HG03520 (cell line): ENCODE results near the gene SIPA1L3.

Experiments
- ATAC-seq: cut with Tn5 transposase; IDR thresholded peaks from one replicate; pipeline ENCODE4 v1.9.1; 2021; ENCODE audit warnings: mild to moderate bottlenecking, moderate library complexity; ENCODE audit not compliant: unreplicated experiment

The SIPA1L3 gene

DNA sequence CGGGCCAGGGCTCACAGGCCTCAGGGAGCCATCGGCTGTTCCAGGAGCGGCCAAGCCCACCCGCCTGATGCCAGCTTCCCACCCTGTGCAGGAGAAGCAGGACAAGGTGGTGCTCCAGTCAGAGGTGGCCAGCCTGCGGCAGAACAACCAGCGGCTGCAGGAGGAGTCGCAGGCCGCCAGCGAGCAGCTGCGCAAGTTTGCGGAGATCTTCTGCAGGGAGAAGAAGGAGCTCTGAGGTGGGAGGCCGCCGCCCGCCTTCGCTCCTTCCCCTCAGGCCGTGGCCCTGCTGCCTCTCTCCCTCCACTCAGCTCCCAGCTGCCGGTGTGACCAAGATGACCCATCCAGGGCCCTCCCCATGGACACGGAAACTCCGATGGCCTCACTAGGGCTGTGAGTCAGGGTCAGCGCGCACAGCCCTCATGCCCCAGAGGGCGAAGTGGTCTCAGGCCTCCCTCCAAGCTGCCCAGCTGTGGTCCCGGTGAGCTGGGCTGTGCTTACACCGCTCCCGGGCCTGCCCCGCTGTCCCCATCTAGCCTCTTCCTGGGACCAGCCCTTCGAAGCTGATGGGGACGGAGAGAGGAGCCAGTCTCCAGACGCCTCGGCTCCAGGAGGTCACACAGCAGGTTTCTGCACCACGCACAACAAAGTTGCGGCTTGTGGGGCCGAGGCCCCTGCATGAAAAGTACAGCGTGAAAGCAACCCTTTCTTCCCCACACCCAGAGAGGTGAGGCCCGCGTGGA is 299.2 kb downstream of the SIPA1L3 start:
- ATAC-seq = no peak

GRCh38 chr19:38206928-38207327 is 299.9 kb downstream of the SIPA1L3 start:
- no peak for ATAC-seq

GRCh38 chr19:38207543-38207942 is 300.5 kb downstream of the SIPA1L3 start:
- ATAC-seq = no peak

DNA sequence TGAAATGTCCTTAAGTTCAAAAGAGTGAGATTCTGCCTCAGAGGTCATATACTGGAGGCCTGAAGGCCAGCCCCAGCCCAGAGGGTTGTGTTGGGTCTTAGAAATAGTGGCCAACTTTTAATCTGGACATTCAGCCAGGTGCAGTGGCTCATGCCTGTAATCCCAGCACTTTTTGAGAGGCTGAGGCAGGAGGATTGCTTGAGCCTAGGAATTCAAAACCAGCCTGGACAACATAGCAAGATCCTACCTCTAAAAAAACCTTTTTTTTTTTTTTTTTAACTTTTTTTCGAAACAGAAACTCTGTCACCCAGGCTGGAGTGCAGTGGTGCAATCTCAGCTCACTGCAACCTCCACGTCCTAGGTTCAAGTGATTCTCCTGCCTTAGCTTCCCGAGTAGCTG is 301.6 kb downstream of the SIPA1L3 start:
- no peak for ATAC-seq

GRCh38 chr19:38209152-38209551 is 302.1 kb downstream of the SIPA1L3 start:
- no peak for ATAC-seq

- no peak for ATAC-seq
These were observed 302.9 kb downstream of the SIPA1L3 start for GRCh38 chr19:38209671-38210457.

GRCh38 chr19:38210458-38210987 is 303.5 kb downstream of the SIPA1L3 start:
- no peak for ATAC-seq

DNA sequence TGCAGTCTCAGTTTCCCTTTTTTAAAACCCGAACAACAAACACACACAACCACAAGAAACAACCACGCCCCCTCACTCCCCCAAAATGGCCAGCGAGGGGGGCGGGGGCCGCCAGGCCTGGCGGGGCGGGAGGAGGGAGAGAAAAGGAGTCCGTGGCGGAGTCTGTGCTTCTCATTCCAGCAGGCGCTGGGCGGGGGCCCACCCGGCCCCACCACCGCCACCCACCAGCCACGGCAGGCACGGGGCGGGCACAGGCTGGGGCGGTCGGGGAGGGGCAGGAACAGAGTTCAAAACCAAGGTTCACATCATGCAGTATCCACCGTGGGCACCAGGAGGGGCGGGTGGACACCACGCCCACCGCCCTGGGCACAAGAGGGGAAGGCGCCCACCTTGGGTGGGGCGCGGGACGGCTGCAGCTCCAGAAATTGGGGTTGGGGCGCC is 304.2 kb downstream of the SIPA1L3 start:
- ATAC-seq = no peak

- no peak for ATAC-seq
These were observed 304.8 kb downstream of the SIPA1L3 start for GRCh38 chr19:38211766-38212165.

DNA sequence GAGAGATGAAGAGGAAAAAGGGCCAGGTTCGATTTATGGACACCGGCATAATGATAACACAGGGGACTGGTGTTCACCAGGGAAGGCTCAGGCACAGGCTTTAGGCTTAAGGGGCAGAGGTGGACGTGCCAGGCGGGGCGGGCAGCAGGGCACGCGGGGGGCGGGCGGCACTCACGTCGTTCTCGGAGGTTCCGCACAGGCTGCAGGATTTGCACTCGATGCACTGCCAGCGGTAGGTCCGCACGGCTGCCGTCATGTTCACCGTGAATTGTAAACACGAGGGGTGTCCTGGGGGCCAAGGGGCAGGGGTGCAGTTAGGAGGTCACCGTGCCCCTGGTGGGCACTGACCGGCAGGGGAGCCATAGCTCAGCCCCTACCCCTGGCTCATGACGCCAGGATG is 306.5 kb downstream of the SIPA1L3 start:
- no peak for ATAC-seq

DNA sequence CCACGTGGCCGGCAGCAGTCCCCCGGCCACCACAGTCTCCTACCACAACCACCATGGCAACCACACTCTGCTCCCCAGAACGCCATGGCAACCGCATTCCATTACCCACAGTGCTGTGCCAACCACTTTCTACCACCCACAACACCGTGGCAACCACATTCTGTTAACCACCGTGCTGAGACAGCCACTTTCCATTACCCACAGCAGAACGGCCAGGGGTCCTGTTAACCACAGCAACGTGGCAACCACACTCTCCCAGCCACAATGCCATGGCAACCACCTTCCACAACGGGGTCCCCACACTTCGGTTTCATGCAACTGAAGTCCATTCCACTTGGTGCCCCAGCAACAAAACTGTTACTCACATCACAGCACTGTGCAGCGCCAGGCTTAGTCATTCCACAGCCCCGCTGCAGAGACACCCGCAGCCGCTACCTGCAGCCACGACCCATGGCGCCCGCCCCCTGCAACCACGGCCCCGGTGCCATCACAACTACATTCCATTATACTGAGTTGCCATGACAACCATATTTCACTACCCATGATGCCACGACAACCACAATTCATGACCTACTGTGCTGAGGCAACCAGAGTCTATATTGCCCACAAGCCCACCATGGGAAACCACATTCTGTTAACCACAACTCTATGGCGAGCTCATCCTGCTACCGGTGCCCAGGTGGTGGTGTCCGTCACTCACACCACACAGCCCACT is 307.1 kb downstream of the SIPA1L3 start:
- peak; percentile 60 for ATAC-seq

- ATAC-seq = no peak
These were observed 310.0 kb downstream of the SIPA1L3 start for GRCh38 chr19:38216785-38217641.

DNA sequence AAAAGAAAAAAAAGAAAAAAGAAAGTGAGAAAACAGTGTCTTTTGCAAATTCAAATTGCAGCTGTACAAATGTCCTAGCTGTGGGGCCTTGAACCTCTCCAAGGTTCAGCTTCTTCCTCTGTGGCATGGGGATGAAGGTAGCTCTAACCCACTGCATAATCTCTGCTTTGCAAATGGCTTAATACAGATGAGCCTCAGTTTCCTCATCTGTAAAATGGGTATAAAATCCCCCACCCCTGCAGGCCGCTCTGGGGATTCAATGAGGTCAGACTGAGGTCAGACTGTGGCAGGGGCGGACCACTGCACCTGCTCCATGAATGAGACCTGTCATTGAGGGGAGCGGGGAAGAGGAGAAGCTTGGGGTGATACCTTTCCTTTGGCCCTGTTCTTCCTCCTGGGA is 311.2 kb downstream of the SIPA1L3 start:
- no peak for ATAC-seq

- ATAC-seq = no peak
These were observed 312.2 kb downstream of the SIPA1L3 start for GRCh38 chr19:38219221-38219620.

- ATAC-seq = no peak
These were observed 314.4 kb downstream of the SIPA1L3 start for GRCh38 chr19:38221421-38221820.

DNA sequence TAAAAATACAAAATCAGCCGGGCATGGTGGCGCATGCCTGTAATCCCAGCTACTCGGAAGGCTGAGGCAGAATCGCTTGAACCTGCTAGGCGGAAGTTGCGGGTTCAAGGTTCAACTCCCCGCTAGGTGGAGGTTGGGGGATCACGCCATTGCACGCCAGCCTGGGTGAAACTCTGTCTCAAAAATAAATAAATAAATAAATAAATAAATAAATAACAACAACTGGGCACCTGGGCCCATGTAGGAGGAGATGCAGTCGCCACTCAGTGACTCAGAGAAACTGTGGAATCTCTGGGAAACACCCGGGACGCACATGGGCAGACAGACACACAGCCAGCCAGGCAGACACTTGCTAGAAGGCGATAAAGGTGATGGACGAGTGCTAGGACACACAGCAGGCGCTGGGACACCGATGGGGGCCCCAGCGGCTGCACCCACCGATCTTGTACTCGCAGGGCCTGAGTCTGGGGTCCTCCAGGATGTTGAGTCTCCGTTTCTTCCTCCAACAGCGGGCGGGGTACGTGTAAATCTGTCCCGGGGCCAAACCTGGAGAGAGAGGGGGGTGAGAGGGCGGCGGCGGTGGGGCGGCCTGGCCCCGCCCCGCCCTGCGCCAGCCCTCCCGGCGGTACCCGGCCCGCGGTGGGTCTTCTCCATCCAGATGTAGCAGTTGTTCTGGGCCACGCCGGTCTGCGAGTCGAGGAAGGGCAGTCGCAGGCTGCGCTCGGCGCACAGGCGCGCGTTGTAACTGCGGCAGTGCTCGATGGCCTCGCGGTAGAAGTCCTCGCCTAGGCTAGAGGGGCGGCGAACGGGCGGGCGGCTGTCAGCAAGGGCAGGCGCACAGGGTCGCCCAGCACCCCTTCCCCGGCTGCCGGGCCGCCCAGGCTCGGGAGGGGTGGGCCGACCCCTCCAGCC is 315.2 kb downstream of the SIPA1L3 start:
- no peak for ATAC-seq

DNA sequence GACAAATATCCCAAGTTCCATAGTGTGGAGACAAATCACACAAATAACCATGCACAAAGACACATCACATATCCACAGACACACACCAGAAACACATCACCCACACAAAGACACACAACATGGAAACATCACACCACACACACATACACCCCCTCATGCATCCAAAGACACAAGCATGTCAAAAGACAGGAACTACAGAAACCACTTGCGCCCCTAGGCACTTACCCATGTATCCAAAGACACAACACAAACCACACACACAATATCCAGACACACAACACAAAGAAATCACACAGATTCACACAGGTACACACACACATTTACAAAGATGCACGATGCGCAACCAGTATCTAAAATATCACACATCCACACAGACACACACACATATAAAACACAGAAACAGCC is 316.1 kb downstream of the SIPA1L3 start:
- ATAC-seq = no peak

DNA sequence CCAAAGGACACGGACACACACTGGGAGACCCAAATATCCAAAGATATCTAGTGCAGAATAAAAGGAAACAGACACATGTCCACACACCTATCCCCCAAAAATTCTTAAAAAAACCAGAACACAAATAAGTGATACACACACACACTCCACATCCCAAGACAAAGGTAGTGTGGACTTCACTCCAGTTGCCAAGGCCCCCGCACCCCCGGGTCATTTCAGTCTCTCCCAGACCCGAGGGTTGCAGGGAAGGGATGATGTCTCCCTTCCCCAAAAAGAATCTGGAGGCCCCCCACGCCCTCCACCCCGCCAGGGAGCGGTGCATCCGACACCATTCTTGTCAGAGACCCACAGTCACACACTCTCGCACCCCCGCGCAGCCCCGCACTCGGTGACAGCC is 316.6 kb downstream of the SIPA1L3 start:
- ATAC-seq = no peak
